ENCODE data around the gene DOK5. TPM values are rescaled to one million over a fixed set of nuclear protein-coding genes. Genes with fewer than 3 reads are reported as not detected.
"Not testable (repeated sequence)": the region's sequence is repeated elsewhere in the genome, so short reads cannot be mapped to it uniquely, and the experiment has no call there.

DOK5 gene
- total and polyA plus RNA-seq, 2 donors (not counting 3 experiments of a cell fraction or from before 2014, with no cell fraction given): 3.5 to 14.2 TPM

DNA sequence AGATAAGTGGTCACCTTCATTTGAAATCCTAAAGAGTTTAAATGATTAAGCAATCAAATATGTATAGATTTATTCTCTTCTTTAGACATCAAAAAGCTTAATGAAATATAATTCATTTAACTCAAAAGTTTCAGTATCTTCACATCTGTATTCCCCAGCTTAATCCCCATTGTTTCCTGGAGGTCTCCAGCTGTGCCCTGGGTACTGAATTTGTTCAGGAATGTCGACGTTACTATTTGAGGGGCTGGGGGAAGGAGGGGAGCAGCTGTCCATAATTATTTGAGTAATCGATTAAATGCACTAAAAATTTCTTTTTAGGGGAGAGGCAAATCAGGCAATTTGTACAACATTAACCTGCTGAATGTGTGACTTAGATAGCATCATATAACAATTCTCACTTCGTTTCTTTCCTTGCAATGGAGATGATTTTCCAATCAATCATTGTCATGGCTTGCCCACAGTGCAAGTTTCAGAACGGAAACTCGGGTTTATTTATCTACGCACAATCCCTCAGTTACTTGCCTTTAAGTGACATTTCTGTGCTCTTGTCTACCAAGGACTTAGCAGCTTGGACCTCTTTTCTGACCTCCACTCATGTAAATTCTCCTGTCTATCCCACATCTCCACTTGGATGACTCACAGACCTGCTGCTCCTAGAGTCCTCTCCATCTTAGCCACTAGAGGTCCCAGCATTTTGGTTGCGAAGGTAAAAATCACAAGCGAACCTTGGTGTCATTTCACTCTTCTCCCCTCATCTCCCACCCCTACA is 3.9 kb downstream of the DOK5 start:
- intact Hi-C loops (cut with micrococcal nuclease): loop anchor here (5.0 kb wide), 2 partner anchors 168 to 272 kb away; partner anchors contain the start of gene PFDN4
- POLR2A ChIA-PET: no interaction called here

GRCh38 chr20:54479937-54480336 is 4.5 kb downstream of the DOK5 start:
- H3K9me3 ChIP-seq (replicated peaks; ENCODE audit: control insufficient read depth, insufficient read depth, low read length); H3K36me3 ChIP-seq (ENCODE audit: control insufficient read depth in 2 of 2, extremely low read depth in 1 of 2, insufficient read depth in 2 of 2, low read length in 2 of 2); H3K27ac ChIP-seq (ENCODE audit: insufficient read depth, low read depth, low read length); DNase-seq (ENCODE audit: low read depth, low spot score); POLR2A ChIA-PET; H3K4me2 ChIP-seq (ENCODE audit: insufficient read depth, low read length); FAIRE-seq; H4K20me1 ChIP-seq (replicated peaks; ENCODE audit: control insufficient read depth, extremely low read depth, insufficient read depth, low read length); H2AFZ ChIP-seq (ENCODE audit: low read depth, low read length); dilution Hi-C loops (cut with MboI; ENCODE audit: extremely low pct_ligation_motif_present, low sequenced_read_pairs); CTCF ChIA-PET; H3K79me2 ChIP-seq (ENCODE audit: control insufficient read depth, insufficient read depth, low read length); H3K4me1 ChIP-seq (ENCODE audit: control insufficient read depth, extremely low read depth, insufficient read depth, low read length); H3K9me1 ChIP-seq (replicated peaks; ENCODE audit: control insufficient read depth, extremely low read depth, insufficient read depth, low read length); H3K9ac ChIP-seq (replicated peaks; ENCODE audit: extremely low read depth, insufficient read depth, low read length); H3K4me3 ChIP-seq (replicated peaks in 1 of 3; ENCODE audit: insufficient read depth in 1 of 3, low read depth in 1 of 3, low read length in 3 of 3); BruUV-seq (replicated peaks): not testable (repeated sequence)
- intact Hi-C loops (cut with micrococcal nuclease): loop anchor here (5.0 kb wide), 2 partner anchors 167 to 273 kb away; partner anchors contain the start of gene PFDN4
- peaks cover 4 to 16% of the 10 kb centered on the region in 2 experiments for H3K27me3 ChIP-seq (ENCODE audit: control insufficient read depth in 2 of 2, insufficient read depth in 2 of 2, low read length in 2 of 2)

More for the DNA sequence above, 3.9 kb downstream of the DOK5 start:
- Histone ChIP-seq H3K4me3 (replicated peaks in 1 of 3; ENCODE audit: insufficient read depth in 1 of 3, low read depth in 1 of 3, low read length in 3 of 3) (no peak overlapping the region), H3K4me2 (ENCODE audit: insufficient read depth, low read length) (no peak overlapping the region), H3K9me1 (replicated peaks; ENCODE audit: control insufficient read depth, extremely low read depth, insufficient read depth, low read length) (no peaks in the 10 kb centered on the region), H3K9ac (replicated peaks; ENCODE audit: extremely low read depth, insufficient read depth, low read length) (no peak overlapping the region), H3K36me3 (ENCODE audit: control insufficient read depth in 2 of 2, extremely low read depth in 1 of 2, insufficient read depth in 2 of 2, low read length in 2 of 2) (no peaks in the 10 kb centered on the region), H4K20me1 (replicated peaks; ENCODE audit: control insufficient read depth, extremely low read depth, insufficient read depth, low read length) (no peaks in the 10 kb centered on the region), H3K9me3 (replicated peaks; ENCODE audit: control insufficient read depth, insufficient read depth, low read length) (no peaks in the 10 kb centered on the region), H3K27me3 (ENCODE audit: control insufficient read depth in 2 of 2, insufficient read depth in 2 of 2, low read length in 2 of 2) (peaks cover 4 to 16% of the 10 kb centered on the region in 2 experiments), H3K4me1 (ENCODE audit: control insufficient read depth, extremely low read depth, insufficient read depth, low read length) (peaks cover 9% of the 10 kb centered on the region), H3K27ac (ENCODE audit: insufficient read depth, low read depth, low read length) (no peak overlapping the region), H2AFZ (ENCODE audit: low read depth, low read length) (no peak overlapping the region), H3K79me2 (ENCODE audit: control insufficient read depth, insufficient read depth, low read length) (no peaks in the 10 kb centered on the region)
- DNase-seq (ENCODE audit: low read depth, low spot score) (no peak), FAIRE-seq (no peak)
- TF ChIP-seq CTCF (IDR thresholded peaks at IDR 0.05; ENCODE audit: extremely low read depth in 1 of 2, insufficient read depth in 1 of 2, low read depth in 1 of 2, low read length in 2 of 2) (peak; percentile 10 to 18), EZH2 (IDR thresholded peaks at IDR 0.05; ENCODE audit: borderline replicate concordance, low read depth, low read length, severe bottlenecking) (no peak)
- dilution Hi-C loops (cut with MboI; ENCODE audit: extremely low pct_ligation_motif_present, low sequenced_read_pairs): no loop called here
- CTCF ChIA-PET: no interaction called here
- no TSS peak for BruUV-seq (replicated peaks)
